Measurements from ENCODE around the gene RABGEF1.
"Not testable (repeated sequence)": the region's sequence is repeated elsewhere in the genome, so short reads cannot be mapped to it uniquely, and the experiment has no call there.

RABGEF1 gene

DNA sequence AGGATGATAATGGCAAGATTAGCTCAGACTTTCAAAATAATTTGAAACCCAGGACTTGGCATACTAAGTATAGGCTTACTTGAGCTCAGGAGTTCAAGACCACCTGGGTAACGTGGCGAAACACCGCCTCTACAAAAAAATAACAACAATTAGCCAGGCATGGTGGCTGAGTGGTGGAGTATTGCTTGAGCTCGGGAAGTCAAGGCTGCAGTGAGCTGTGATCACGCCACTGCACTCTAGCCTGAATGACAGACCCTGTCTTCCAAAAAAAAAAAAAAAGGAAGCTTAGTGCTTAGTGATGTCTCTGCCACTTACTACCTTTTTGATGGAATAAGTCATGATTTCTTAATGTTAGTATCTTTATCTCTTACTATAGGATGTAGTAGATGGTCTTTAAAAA is 25.5 kb downstream of the RABGEF1 start:
- DNase-seq = no peak

DNA sequence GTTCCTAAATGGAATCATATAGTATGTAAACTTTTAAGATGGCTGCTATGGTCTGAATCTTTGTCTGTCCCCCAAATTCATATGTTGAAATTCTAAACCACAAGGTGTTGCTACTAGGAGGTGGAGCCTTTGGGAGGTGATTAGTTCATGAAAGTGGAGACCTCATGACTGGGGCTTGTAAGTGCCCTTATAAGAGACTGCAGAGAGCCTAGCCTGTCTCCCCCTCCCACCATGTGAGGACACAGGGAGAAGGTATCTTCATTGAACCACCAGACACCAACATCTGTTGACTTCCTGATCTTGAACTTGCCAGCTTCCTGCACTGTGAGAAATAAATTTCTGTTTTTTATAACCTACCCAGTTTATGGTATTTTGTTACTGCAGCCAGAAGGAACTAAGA is 27.0 kb downstream of the RABGEF1 start:
- DNase-seq = not testable (repeated sequence)

DNA sequence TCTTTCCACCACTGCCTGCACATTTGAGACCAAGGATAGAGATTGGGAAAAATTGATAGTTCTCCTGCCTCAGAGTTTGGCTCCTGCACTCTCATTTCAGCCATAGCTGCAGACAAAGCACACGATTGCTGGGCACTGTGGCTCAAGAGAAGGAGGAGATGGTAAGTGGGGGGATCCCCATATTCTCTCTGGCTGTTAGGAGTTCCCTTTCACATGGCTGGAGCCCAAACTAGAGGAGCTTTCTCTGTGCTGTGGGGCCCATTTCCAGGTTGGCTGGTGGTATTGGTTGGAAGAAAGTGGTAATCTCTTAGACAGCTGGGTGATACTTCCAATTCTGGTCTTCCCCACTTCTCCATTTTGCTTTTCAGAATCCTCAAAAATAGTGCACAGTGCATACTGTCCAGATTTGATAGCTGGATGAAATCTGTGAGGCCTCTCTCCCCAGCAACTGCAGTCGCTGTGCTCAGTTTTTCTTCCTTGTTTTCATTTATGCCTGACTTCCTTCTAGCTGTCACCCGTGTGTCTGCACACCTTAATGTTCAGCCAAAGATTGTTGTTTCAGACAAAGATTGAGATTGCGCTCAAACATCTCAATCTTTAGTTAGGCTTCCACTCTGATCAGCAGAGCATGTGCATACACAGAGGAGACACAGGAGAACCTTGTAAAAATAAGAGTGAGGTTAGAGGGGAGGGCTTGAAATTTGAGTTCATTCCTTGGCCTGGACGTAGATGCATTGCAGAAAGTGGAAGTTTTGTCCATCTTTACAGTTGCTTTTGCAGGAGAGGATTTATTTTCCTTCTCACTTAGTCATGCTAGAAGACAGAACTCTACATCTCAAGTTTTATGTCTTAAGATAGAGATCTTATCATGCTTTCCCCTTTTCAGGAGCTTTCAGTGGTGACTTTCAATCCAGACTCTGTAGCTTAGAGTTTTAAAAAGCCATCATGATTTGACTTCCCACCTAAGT is 28.6 kb downstream of the RABGEF1 start:
- DNase-seq = no peak

DNA sequence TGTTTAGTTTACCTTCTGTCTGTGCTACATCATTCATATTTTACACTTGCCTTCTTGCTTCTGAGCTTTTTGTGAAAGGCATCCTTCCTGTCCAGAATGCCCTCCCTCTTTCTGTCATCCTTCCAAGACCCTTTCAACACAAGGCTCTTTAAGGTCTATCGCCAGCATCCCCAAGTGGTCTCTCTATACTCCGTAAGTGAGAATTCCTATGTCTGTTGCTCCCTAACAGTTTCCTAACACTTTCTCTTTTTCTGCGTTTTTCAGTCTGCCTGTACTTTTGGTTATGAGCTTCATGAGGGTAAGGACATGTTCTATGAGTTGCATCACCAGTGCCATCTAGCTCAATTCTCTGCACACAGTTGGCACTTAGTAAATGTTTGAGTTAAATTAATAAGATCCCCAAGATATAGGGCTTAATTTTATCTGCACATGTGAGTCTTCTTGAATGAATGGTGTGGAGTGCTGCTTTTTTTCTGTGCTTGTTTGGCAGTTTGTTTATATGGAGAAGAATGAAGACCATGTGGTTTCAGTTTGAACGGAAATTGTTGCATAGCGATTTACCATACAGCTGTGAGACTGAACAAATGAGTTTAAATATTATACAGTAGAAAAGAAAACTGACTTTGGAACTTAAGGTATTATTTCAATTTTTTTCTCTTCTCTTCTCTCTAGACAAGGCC is 29.4 kb downstream of the RABGEF1 start:
- no peak for DNase-seq

DNA sequence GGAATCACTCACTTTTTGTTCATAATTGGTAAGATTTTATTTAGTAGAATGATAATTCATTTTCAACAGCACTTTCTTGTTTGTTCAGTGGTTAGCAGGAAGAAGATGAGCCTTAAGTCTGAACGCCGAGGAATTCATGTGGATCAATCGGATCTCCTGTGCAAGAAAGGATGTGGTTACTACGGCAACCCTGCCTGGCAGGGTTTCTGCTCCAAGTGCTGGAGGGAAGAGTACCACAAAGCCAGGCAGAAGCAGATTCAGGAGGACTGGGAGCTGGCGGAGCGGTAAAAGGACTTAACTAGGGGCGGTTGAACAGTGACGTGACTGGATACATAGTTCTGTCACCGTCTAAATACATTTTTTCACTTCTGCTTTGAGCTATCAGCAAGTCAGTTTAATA is 31.3 kb downstream of the RABGEF1 start:
- no peak for DNase-seq

DNA sequence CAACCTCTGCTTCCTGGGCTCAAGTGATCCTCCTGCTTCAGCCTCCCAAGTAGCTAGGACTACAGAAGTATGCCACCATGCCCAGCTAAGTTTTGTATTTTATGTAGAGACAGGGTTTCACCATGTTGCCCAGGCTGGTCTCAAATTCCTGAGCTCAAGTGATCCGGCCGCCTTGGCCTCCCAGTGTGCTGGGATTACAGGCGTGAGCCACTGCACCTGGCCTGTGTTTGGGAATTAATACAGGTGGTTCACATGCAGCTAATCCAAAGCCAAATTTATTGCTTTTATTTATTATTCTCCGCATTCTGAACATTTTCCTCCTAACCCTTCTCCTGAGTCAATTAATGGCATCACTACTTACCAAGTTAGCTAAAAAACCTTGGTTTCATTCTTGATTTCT is 33.2 kb downstream of the RABGEF1 start:
- DNase-seq = not testable (repeated sequence)

DNA sequence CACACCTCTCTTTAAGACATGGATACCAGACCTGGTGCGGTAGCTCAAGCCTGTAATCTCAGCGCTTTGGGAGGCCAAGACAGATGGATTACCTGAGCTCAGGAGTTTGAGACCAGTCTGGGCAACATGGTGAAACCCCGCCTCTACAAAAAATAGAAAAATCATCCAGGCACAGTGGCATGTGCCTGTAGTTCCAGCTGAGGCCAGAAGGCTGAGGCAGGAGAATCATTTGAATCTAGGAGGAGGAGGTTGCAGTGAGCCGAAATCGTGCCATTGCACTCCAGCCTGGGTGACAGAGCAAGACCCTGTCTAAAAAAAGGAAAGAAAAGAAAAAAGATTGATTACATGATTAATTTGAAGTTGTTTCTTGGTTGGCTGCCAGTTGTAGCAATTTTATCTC is 35.9 kb downstream of the RABGEF1 start:
- DNase-seq = not testable (repeated sequence)

DNA sequence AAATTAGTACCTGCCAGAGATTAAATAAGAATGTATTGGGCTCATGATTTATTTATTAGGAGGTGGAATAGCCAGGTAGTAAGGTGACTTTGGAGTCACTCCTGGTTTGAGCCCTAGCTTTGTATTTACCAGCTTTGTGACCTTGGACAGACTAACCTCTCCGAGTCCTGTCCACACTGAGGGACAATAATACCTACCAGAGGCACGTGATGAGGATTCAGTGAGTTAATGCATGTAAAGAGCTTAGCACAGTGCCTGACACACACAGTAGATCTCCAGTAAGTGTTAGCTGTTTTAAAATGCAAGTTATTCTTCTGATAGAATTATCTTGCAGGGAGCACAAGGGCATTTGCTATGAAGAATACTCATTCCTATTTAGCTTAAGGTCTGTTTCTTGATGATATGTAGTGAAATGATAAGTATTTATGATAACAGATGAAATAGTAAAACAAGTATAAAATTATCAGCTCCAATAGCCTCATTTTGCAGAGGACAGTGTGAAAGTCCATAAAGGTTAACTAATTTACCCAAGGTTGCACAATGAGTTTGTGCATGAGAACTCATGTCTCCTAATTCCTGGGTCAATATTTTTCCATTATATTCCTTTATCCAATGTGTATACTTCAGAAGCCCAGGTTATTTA is 36.4 kb downstream of the RABGEF1 start:
- DNase-seq = no peak

DNA sequence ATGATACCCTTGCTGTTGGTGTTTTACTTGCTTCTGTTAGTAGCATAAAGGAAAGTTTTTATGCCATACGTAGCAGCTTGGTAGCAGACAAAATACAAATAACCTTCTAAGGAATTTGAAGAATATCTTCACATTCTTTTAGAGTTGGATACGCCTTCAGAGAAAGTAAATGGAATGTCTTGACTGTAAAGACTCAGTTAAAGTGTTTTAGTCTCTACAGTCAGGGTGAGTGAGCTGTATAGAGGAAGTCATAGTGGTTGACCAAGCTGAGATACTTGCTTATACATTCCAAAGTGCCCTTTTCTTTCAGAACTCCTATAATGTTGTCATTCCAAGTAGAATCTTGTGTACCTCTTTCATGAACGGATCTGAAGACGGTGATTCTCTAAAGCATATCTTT is 37.7 kb downstream of the RABGEF1 start:
- no peak for DNase-seq

DNA sequence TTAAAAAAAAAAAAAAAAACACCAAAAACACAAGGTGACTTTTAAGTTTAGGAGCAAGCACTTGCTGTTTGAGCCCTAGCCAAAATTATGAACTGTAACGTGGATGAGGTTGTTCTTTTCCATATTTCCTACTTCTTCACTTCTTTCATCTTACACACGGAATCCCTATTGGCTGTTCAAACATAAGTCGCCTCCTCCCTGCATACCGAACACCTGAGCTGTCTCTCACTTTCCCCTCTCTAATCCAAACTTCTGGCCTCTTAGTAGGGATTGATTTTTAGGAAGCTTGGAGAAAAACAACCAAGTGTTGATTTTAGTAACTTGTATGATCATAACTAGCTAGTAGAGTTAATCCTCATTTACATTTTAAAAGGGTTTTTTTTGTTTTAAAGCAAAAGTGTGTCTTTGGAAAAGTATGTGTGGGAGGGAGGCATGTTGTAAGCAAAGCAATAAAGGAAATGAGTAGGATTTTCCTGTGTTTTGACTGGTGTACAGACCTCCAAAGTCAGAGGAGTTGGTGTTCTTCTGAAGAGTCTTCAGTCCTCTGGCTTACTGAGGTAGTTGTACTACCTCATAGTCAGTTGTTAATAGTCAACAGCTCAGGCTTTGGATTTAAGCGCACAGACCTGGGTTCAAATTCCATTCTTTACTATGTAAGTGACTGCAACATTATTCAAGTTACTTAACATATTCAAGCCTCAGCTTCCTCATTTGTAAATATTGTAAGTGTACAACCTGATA is 39.3 kb downstream of the RABGEF1 start:
- DNase-seq = no peak

DNA sequence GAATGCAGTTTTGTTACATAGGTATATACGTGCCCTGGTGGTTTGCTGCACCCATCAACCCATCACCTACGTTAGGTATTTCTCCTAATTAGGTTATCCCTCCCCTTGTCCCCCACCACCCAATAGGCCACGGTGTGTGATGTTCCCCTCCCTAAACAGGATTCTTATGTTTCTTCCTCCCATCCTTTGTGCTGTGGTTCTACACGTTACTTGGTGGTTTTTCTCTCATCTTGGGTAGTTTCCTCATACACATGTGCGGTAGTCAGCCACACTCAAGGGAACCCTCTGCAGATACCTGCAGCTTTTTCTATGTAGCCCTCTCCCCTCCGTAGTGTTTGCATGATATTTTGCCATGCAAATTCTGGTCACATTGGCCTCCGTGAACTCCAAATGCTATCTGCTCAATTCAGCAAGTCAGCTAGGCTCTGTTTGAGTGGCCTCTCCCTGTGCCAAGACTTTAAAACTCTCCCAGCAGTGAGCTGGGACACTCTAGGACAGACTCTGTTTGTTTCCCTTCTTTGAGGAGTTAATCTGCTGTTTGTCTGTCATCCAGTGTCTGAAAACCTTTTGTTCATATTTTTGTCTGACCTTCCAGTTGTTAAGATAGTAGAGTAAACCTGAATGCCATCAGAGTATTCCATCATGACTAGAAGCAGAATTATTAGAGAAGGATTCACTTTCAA is 41.0 kb downstream of the RABGEF1 start:
- no peak for DNase-seq

DNA sequence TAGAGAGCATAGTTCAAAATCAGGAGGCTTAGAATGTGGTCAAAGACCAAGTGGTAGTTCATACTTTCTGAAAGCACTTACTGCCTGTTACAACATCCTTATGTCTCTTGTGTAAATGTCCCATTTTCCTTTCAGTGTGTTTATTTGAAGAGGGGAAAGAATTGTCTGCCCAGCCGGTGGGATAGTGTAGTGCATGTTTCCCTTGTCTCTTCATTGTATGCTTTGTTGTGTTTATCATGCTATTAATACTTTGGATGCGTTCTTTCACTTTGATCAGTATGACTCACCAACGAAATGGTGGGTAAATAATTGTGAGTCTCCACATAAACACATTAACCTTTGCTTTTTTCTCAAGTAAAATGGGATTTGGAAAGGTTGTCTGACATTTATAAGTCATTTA is 42.3 kb downstream of the RABGEF1 start:
- DNase-seq = not testable (repeated sequence)

DNA sequence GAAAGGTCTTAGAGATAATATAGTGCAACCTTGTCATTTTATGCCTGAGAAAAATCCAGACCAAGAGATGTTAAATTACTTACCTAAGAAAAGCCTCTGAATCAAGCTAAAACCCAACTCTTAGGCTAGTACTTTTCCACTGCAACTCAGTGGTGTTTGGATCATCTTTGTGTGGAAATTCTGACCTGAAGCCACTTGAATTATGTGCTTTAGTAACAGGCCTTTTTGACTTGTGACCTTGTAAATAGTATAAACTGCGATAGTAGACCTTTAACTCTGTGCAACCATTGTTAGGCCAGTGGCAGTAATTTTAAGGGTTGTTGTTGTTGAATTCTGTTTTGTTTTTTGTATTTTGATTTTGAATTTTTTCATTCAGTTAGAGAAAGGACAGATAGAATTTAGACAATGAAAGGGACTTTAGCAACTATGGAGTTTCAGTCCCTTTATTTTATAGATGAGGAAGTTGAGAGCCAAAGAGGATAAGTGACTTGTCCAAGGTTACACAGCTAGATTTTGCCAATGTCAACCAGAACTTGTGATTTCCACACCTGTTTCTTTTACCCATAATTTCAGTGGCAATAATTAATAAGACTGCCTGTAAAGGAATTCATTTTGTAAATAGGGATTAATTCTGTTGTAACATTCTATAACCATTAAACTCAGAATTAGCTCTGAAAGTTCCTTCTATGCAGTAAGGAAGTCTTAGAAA is 43.5 kb downstream of the RABGEF1 start:
- not testable (repeated sequence) for DNase-seq

DNA sequence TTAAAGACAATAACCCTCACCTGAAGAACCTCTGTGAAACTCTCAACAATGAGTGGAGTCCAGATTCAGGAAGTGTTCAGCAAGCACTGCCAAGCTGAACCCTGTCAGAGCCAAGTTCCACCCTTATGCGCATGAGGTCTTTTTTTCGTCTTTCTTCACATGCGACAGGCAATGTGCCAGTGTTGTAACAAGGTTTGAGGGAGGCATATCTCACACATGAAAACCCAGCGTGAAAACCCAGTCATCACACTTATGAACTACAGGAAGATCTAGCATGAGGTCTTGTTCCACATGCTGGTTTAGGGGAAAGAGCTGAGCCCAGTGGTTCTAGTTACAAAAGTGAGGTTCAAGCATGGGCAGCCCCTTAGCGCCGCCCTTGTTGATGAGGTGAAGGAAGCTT is 49.7 kb downstream of the RABGEF1 start:
- DNase-seq = no peak

DNA sequence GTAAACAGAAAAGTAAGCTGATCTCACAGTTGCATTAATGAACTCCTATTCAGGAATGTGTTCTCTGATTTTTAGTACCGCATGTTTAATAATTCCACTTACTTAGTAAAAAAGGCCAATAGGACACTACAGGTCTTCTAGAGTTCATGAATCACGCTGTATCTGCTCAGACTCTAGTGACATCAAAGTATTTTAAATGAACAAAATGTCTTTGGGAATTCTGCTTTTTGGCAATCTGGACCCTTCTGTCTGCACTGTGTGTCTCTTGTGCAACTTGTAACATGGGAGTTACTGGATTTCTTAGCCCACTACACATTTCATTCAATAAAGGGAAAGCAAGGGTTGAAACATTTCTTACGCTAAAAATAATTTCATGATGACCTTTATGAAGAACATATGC is 50.2 kb downstream of the RABGEF1 start:
- DNase-seq = no peak

DNA sequence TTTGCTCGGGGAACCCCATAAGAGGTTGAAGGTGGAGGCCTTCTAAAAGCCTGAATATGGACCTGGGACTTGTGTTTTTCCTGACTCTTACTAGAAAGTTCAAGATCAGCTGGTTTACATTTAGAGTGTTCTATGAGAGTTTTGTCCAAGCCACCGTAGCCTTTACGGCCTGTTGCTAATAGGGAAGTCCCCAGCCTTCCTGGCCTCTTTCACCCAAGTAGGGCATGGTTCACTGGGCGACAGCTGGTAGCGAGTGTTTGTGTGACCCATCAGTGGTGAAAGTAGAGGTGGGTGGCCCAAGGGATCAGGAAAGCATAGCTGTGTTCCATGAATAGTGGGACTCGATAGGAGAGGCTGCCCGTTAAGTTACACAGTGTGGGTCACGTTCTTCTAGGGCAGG is 60.1 kb downstream of the RABGEF1 start:
- DNase-seq = no peak

DNA sequence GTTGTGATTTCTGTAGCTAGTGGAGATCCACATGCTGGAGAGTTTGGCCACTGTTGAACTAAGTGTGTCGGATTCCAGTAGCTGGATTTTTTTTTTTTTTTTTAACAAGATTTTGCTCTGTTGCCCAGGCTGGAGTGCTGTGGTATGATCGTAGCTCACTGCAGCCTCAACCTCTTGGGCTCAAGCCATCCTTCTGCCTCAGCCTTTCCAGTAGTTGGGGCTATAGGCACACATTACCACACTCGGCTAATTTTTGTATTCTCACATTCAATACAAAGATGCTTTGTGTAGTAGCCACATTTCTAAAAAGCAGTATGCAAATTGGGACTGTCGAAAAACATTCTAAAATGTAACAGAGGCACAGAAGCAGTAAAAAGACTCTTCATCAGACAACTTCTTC is 63.5 kb downstream of the RABGEF1 start:
- no peak for DNase-seq

DNA sequence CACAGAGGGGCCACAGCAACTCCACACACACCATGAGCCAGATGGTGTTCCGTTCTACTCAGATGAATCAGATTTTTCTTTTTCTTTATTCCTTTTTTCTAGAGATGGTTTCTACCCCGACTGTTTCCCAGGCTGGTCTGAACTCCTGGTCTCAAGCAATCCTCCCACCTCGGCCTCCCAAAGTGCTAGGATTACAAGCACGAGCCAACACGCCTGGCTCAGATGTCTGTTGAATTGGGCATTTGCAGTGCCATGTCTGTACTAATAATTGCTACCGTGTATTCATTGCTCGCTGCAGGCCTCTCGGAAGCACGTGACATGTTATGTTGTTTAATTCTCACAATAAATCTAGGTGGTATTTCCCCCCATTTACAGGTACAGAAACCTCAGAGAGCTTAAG is 67.2 kb downstream of the RABGEF1 start:
- DNase-seq = no peak

DNA sequence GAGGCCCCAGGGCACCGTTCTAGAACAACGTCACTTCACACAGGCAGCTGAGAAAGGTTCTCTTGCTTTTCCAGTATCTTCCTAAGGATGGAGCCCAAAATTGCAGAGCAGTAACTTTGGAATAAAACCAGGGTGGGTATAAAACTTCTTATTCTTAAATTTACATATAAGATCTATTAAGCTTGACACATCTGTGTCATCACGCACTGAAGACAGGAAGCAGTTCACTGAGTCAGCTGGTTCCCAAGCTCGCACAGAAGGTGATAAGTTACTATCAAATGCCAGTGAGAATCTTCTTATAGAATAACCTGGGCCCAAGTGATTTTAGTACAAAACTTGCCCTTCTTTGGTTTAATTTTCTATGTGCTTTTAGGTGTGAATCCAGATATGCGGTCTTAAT is 70.2 kb downstream of the RABGEF1 start:
- no peak for DNase-seq

DNA sequence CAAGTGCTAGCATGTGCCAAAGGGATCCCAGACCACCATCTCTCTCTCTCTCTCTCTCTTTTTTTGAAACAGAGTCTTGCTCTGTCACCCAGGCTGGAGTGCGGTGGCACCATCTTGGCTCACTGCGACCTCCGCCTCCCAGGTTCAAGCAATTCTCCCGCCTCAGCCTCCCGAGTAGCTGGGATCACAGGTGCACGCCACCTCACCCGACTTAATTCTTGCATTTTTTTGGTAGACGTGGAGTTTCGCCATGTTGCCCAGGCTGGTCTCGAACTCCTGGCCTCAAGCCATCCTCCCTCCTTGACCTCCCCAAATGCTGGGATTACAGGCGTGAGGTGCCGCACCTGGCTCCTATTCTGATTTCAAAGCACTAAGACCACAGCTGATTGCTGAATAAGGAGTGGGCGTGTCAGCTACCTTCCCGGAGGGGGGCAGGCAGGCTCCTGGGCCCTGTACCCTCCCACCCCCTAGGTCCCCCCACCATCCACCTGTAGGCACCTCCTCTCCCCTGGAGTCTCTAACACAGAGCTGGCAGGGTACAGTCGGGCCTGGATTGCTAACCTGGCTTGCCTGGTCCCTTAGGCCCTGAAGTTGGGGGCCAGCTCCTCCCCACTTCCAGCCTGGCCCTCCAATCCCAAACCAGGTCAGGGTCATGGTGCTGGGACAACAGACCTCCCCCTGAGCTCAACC is 74.8 kb downstream of the RABGEF1 start:
- not testable (repeated sequence) for DNase-seq

DNA sequence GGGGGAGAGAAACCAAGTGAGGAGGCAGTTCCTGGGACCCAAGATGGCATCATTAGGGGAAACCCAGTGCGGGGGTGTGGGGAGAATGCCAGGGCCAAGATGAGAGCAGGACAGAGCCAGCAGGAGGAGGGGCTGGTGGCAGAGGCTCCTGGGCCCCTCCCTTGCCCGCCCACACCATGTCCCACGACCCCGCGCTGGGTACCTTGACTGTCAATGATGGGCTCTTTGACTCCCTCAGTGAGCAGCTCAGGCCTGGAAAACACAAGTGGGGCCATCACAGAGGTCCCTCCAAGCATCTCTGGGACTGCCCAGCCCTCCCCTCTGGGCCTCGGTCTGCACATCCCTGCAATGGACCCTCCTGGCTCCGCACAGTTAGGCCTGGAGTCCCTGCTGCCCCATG is 75.4 kb downstream of the RABGEF1 start:
- no peak for DNase-seq
